IPS DF 4.7 (cell line): ENCODE measurements around the gene MAJIN.
"Not testable (repeated sequence)": the region's sequence is repeated elsewhere in the genome, so short reads cannot be mapped to it uniquely, and the experiment has no call there.

Source experiments
- DNase-seq: peaks from one replicate; pipeline ENCODE4 v3.0.0-alpha.2; 2013; ENCODE audit warnings: low spot score; ENCODE audit errors: extremely low read depth

MAJIN gene

DNA sequence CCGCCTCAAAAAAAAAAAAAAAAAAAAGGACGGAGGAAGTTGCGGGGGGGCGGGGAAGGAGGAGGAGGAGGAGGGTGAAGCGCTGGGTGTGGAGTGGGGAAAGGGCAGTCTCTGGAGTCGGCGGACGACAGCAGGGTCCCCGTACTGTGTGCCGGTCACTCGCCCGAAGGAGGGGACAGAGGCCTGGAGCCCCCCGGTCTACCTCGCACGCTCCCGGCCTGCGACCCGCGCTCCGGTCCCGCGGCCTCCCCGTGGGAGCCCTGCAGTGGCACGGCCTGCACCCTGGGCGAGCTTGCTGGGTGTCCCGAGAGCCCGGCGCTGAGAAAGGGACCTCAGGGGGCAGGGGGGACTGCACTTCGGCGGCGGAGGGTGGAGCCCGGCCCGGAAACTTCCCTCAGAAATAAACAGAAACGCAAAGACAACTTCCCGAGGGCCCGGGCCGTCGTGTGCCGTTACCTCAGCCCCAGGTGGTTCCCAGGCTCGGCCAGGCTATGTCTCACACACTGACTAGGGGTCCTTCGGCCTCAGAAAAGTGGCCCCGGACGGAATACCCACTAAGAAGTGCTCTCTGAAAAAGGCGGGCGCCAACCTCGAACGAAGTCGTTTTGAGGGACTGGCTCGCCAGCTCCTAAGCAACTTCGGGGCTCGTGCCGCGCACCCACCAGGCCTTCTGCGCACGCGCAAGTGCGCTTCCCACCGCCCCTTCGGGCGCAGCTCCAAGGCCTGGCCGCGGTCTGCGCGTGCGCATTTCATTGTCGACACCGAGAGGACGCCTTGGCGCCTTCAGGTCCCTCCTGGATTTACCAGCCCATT lies at the start of gene MAJIN:
TSS of gene MAJIN (minus strand) at position 688 of the 813 bp plus-strand sequence. CDS start 12,703 bp downstream, outside the sequence.
- DNase-seq, result no peak

DNA sequence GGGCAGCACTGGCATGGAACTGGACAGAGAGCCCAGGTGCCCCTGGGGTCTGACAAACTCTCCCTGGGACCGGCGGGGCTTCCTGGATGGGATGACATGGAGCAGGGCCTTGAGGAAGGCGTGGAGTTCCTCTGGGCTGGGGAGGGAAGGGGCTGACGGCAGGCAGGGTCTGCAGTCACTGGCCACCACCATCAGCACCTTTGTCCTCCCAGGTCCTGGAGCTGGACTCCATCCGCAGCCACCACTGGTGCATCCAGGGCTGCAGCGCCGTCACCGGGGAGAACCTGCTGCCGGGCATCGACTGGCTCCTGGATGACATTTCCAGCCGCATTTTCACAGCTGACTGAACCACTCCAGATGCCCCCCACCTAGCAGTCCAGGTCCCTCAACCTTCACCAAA lies 49.6 kb upstream of the MAJIN start:
- no peak for DNase-seq

DNA sequence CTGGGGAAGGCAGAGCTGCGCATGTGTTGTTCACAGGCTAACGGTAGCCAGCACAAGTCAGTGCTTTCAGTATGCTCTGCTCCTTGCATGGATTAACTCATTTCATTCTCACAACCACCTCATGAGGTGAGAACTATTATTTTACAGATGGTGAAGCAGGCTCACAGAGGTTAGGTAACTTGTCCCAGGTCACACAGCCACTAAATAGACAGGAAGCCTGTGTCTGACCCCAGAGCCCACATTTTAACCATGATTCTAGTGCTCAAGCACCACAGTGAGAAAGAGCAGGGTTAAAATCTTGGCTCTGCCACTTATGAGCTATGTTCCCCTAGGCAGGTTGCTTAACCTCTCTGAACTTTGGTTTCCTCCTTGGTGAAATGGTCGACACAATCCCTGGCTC lies 49.1 kb upstream of the MAJIN start:
- DNase-seq, result no peak

GRCh38 chr11:65019824-65020223 lies 47.9 kb upstream of the MAJIN start:
- no peak for DNase-seq

- no peak for DNase-seq
Observed at GRCh38 chr11:65017937-65018336, 46.0 kb upstream of the MAJIN start.

DNA sequence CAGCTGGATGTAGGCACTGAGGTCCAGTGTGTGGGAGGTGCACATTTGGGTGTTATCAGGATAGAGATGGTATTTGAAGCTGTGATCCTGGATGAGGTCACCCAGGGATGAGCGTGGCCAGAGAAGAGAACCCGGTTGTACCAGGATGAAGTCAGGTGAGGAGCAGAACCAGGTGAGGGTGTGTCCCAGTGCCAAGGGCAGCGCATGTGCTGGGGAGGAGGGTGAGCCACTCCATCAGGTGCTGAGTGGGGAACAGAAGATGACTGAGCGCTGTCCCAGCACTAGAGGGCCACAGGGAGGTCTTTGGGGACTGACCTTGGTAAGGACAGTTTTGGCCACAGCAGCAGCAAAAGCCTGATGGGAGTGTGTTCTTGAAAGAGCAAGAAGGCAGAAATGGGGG lies 44.8 kb upstream of the MAJIN start:
- DNase-seq, result no peak

DNA sequence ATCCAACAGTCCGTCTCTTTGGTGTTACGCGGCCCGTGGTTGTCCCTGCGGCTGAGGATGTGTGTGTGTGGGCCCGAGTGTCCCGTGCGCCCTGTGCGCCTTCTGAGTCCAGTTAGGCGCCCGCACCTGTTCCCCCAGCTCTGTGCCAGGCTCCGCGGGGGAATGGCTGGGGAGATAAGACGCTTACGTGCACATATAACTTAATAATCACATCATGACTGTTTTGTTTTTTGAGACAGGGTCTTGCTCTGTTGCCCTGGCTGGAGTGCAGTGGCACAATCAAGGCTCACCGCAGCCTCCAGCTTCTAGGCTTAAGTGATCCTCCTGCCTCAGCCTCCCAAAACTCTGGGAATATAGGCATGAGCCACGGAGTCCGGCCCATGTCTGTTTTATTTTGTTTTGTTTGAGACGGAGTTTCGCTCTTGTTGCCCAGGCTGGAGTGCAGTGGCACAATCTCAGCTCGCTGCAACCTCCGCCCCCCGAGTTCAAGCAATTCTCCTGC lies 42.9 kb upstream of the MAJIN start:
- no peak for DNase-seq

DNA sequence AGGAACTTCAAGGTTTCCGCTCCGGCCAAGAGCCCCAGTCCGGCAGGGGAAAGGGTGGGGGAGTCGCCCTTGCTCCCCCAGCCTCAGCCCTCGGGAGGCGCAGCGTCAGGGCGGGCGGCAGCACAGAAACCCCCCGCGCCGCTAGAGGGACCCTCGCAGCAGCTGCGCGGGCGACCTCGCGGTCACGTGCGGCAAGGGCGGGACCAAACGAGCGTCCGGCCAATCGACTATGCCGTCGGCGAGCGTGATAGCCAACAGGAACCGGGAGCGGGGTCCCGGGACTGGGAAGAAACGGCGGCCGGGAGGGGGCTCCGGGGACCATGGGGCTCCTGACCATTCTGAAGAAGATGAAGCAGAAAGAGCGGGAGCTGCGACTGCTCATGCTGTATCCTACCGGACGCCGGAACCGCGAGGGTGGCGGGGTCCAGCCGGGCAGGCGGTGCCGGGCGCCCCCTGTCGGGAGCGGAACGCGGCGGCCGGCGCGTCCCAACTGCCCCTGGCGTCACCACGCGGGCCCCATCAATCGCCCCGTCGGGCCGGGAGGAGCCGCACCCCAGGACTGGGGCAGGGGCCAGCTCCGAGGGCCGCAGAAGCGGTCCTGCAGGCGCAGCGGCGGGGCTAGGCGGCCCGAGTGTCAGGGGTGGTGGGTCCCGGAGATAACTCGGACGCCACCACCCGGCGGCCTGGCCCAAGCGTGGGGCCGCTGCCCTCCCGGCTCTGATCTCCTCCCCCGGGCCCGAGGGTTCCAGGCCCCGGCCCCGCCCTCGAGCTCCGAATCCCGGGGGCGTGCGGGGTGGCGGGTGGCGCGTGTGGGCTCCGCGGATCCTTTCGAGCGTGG lies 42.2 kb upstream of the MAJIN start, which contains the start of gene ARL2:
TSS of gene ARL2 (plus strand) at position 273 of the 838 bp plus-strand sequence. CDS start at position 321, 48 bp downstream.
- peak; percentile 53 for DNase-seq

GRCh38 chr11:65013130-65013887 lies 41.4 kb upstream of the MAJIN start:
- peak; percentile 38 for DNase-seq

- no peak for DNase-seq
Observed at GRCh38 chr11:65008873-65009272, 37.0 kb upstream of the MAJIN start.

DNA sequence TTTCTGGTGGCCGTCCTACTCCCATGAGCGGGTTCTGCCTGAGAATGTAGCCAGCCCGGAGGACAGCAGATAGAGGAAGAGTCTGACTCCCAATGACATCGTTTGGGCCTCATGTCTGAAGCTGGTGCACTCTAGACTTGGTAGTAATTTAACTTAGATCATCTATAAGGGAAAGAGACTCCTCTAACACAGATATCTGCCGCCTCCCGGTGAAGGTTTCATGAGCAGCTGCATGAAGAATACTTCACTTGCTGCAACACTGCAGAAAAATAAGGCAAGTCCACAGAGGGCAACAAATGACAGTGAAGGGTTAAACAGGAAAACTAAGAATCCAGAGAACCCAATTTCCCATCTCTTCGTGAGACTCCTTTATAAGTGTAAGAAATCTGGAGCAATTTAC lies 36.1 kb upstream of the MAJIN start:
- DNase-seq, result no peak

GRCh38 chr11:65003968-65004367 lies 32.1 kb upstream of the MAJIN start:
- not testable (repeated sequence) for DNase-seq

DNA sequence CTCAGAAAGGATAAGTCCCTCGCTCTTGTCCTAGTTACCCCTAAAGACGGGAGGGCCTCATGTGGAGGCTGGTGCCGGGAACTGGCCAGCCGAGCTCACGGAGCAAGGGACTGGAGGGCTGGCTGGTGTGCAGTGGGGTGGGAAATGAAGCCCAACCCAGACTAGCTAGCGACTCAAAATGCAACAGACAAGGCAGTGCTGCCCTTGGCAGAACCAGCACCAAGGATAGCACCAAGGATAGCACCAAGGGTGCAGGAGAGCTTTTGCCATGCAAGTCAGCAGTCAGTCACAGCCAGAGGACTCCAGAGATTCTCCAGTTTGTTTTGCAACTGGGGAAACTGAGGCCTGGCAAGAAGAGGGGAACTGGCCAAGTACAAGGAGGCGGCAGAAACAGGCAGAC lies 31.4 kb upstream of the MAJIN start:
- DNase-seq, result no peak

DNA sequence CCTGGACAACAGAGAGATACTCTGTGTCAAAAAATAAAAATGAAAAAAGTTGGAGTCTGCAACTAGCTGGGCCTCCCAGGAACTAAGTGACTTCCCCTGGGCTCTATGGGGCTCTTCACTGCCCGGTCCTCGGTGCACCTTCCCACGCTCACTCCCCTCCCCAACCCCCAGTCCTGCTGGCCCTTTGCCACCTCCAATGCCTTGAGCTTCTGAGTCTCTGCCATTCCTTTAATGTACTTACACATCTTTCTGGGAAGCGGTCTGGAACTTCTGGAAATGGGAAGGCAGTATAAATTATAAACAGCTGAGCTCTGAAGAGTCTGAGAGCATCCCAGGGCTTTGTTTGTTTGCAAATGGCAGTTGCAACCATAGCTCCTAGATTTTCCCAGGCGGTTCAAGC lies 30.8 kb upstream of the MAJIN start:
- DNase-seq, result no peak

- DNase-seq, result no peak
Observed at GRCh38 chr11:64999478-64999877, 27.6 kb upstream of the MAJIN start.

GRCh38 chr11:64998690-64999431 lies 27.0 kb upstream of the MAJIN start:
- no peak for DNase-seq

- DNase-seq, result no peak
Observed at GRCh38 chr11:64998141-64998540, 26.2 kb upstream of the MAJIN start.

DNA sequence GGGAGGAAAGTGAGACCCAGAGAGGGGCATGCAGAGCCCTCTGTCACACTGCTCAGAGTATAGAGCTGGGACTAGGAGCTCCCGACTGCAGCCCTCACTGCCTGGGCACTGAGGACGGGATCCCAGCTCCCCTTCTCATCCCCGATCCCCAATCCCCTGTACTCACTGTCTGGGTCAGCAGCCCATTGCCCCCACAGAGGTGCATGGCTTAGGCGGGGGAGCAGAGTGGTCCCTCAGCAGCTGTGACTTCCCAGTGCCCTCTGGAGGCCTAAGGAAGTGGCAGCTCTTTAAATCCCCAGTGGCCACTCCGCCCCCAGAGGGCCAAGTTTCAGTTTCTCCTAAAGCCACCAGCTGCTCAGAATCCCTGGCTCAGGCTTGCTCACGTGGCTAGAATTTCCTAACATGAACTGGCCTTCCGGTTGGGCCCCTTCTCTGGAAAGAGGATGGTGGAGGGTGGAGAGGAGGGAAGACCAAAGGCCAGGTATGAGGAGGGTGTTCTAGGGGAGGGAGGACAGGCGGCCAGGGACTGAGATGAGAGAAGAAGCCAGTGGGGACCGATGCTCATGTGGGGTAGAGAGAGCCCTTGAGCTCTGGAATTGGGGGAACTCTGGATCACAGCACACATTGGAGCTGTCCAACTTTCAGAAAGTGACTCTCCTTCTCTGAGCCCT lies 24.9 kb upstream of the MAJIN start, which contains the start of gene BATF2:
TSS of gene BATF2 (minus strand) at position 262 of the 671 bp plus-strand sequence. CDS start at position 205, 57 bp downstream.
- peak; percentile 64 for DNase-seq

DNA sequence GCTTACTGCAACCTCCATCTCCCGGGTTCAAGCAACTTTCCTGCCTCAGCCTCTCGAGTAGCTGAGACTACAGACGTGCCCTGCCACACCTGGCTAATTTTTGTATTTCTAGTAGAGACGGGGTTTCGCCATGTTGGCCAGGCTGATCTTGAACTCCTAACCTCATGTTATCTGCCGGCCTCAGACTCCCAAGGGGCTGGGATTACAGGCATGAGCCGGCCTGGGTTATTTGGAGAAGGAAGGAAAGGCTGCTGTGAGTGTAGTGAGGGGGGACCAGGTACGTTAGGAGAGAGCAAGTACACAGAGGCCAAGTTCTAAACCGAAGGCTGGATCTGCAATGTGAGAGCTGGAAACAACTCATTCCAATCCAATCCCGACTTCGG lies 24.4 kb upstream of the MAJIN start:
- DNase-seq, result no peak

DNA sequence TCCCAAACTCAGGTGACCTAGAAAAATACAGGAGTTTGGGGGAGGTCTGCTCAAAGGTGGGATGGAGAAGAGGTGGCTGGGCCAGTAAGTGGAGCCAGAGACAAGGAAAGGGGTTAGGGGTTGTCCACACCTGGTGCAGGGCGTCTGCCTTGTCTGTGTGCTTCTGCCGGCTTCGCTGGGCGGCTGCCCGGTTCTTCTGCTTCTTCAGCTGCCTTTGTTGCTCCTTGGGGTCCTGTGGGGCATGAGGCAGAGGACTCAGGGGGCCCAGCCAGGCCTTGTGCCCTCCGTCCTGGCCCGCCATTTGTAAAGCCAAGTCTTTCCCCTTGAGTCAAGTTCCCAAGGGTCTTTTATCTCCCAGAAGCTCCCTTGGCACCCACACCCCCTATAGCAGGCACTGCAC lies 22.4 kb upstream of the MAJIN start:
- no peak for DNase-seq
